HEK293T (cell line): ENCODE results near the gene RP9.

ENCODE experiments used
- ARNT ChIP-seq: fragments of 450-650 bp; IDR thresholded peaks from 2 replicates; pipeline ENCODE4 v1.6.1; 2017; ENCODE audit warnings: mild to moderate bottlenecking
- BHLHE40 ChIP-seq: fragments of 450-650 bp; IDR thresholded peaks from 2 replicates; pipeline ENCODE4 v1.6.1; 2016; ENCODE audit warnings: mild to moderate bottlenecking, moderate library complexity, borderline replicate concordance
- CTBP1 ChIP-seq: fragments of 450-650 bp; IDR thresholded peaks from 2 replicates; pipeline ENCODE4 v1.6.1; 2016; ENCODE audit warnings: borderline replicate concordance
- ELF4 ChIP-seq: fragments of 450-650 bp; IDR thresholded peaks from 2 replicates; pipeline ENCODE4 v1.6.1; 2017; ENCODE audit warnings: antibody characterized with exemption
- FOXA1 ChIP-seq: fragments of 450-650 bp; IDR thresholded peaks from 2 replicates; pipeline ENCODE4 v1.6.1; 2016; ENCODE audit warnings: mild to moderate bottlenecking
- FOXM1 ChIP-seq: fragments of 450-650 bp; IDR thresholded peaks from 2 replicates; pipeline ENCODE4 v1.6.1; 2017; ENCODE audit warnings: mild to moderate bottlenecking, borderline replicate concordance
- LEF1 ChIP-seq: fragments of 450-650 bp; IDR thresholded peaks from 2 replicates; pipeline ENCODE4 v1.6.1; 2017; ENCODE audit warnings: mild to moderate bottlenecking, borderline replicate concordance
- NFRKB ChIP-seq: fragments of 450-650 bp; IDR thresholded peaks from 2 replicates; pipeline ENCODE4 v1.6.1; 2016; ENCODE audit warnings: mild to moderate bottlenecking, moderate library complexity
- SP1 ChIP-seq: fragments of 450-650 bp; IDR thresholded peaks from 2 replicates; pipeline ENCODE4 v1.6.1; 2017
- SUZ12 ChIP-seq: fragments of 450-650 bp; IDR thresholded peaks from 2 replicates; pipeline ENCODE4 v1.6.1; 2016; ENCODE audit warnings: mild to moderate bottlenecking
- TARDBP ChIP-seq: fragments of 450-650 bp; IDR thresholded peaks from 2 replicates; pipeline ENCODE4 v1.6.1; 2016
- ZNF384 ChIP-seq: fragments of 450-650 bp; IDR thresholded peaks from 2 replicates; pipeline ENCODE4 v1.6.1; 2016
- TF ChIP-seq, protein P1 (sequence below): fragments of 450-650 bp; IDR thresholded peaks from 2 replicates; pipeline ENCODE4 v1.6.1; 2016

DNA sequence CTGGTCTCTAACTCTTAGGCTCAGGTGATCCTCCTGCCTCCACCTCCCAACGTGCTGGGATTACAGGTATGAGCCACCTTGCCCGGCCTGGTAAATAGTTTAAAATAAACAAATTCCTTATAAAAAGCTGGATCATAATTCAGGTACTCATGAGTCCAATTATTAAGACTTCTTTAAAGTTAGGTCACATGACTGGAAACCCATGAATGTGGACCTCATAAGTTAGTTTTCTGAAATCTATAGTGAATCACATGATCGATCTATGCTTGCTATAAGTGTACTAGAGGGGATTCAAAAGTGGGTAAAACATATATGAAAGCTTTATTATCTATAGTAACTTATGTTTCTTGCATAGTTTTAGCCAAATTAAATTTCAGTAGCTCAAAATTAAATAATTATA lies 60.9 kb downstream of the RP9 start:
- TF ChIP-seq, protein P1, sequence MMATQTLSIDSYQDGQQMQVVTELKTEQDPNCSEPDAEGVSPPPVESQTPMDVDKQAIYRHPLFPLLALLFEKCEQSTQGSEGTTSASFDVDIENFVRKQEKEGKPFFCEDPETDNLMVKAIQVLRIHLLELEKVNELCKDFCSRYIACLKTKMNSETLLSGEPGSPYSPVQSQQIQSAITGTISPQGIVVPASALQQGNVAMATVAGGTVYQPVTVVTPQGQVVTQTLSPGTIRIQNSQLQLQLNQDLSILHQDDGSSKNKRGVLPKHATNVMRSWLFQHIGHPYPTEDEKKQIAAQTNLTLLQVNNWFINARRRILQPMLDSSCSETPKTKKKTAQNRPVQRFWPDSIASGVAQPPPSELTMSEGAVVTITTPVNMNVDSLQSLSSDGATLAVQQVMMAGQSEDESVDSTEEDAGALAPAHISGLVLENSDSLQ: no peak
- TF ChIP-seq SP1: no peak
- no peak for TF ChIP-seq FOXA1
- TF ChIP-seq NFRKB: no peak
- no peak for TF ChIP-seq BHLHE40
- TF ChIP-seq FOXM1: no peak
- no peak for TF ChIP-seq LEF1
- no peak for TF ChIP-seq CTBP1
- no peak for TF ChIP-seq ARNT
- no peak for TF ChIP-seq TARDBP
- no peak for TF ChIP-seq ELF4
- TF ChIP-seq SUZ12: no peak
- TF ChIP-seq ZNF384: no peak
